T-helper 2 cell treated with Interferon-gamma antibody and Interleukin-4, amounts not matched to agents 100 ng/mL and 5 ng/mL, for 36 hours (primary cell): Measurements from ENCODE around the gene EZR. TPM values are rescaled to one million over a fixed set of nuclear protein-coding genes. Genes with fewer than 3 reads are reported as not detected.

Experiments used
- intact Hi-C: fragments of 100-400 bp; cut with micrococcal nuclease; formaldehyde crosslinking; loops from one replicate; pipeline ENCODE4 v1.15.1; 2023
- total RNA-seq: library from RNA; stranded (reverse); gene quantifications from 2 replicates; pipeline ENCODE4 v1.2.3, GENCODE V29; 2022

Gene EZR
- total RNA-seq, 1 donor from 2014 or later: 252 TPM

DNA sequence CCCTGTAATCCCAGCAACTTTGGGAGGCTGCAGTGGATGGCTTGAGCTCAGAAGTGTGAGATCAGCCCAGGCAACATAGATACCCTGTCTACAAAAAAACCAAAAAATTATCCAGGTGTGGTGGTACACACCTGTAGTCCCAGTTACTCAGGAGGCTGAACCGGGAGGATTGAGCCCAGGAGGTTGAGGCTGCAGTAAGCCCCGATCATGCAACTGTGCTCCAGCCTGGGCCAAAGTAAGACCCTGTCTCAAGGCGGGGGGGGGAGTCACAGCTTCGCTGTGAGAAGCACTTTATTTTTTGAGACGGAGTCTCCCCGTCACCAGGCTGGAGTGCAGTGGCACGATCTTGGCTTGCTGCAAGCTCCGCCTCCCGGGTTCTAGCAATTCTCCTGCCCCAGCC lies 54.2 kb downstream of the EZR start:
- intact Hi-C loops: loop anchor here (5.0 kb wide), 1 partner anchor 48 kb away; no protein-coding TSS in a partner anchor

DNA sequence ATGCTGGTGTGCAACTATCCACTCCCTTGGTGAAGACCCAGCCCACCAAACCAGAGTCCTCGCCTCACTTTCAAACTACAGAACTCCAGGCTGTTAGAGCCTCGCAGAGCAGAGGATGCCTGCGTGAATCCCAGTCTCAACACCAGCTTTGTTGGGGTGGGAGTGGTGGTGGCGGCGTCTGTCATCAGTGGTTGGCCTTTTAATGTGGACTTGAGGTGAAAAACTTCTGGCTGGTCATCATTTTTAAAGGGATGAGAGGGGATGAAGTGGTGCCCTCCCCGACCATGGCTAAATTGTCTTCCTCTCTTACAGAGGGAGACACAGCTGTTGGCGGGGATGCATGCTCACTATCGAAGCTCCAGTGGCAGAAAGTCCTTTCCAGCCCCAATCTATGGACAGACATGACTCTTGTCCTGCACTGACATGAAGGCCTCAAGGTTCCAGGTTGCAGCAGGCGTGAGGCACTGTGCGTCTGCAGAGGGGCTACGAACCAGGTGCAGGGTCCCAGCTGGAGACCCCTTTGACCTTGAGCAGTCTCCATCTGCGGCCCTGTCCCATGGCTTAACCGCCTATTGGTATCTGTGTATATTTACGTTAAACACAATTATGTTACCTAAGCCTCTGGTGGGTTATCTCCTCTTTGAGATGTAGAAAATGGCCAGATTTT lies 54.9 kb downstream of the EZR start:
- intact Hi-C loops: loop anchor here (5.0 kb wide), 1 partner anchor 47 kb away; no protein-coding TSS in a partner anchor

DNA sequence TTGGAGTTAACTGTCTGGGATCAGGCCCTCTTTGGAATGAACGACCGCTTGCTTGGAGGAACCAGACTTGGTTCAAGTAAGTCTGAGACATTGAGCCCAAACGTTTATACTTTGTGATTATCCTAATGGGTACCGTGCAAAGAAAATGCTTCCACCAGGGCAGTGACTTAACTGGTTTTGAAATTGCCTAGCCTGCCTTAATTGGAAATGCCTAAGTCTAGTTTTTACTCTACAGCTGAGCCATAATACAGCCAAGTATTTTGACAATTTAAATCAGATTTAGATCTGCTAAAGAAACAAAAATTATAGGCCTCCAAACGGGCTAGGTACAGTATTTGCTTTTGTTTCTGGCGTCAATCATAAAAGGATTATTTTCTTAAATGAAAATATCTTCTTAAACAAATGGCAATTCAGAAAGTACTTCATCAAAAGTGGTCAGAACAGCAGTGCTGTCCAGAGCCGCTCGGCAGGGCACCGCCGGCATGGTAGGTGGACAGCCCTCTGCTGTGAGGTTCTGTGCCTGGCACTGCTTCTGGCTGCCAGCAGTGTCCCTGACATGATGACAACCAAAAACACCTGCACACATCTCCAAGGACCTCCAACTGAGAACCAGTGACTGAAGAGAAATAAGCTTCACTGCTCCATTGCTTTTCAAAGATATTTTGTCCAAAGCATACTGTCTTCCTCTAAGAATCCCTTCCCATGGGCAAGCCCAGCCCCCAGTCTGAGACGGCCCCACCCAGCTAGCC lies 55.6 kb downstream of the EZR start:
- intact Hi-C loops: loop anchor here (5.0 kb wide), 1 partner anchor 46 kb away; no protein-coding TSS in a partner anchor

DNA sequence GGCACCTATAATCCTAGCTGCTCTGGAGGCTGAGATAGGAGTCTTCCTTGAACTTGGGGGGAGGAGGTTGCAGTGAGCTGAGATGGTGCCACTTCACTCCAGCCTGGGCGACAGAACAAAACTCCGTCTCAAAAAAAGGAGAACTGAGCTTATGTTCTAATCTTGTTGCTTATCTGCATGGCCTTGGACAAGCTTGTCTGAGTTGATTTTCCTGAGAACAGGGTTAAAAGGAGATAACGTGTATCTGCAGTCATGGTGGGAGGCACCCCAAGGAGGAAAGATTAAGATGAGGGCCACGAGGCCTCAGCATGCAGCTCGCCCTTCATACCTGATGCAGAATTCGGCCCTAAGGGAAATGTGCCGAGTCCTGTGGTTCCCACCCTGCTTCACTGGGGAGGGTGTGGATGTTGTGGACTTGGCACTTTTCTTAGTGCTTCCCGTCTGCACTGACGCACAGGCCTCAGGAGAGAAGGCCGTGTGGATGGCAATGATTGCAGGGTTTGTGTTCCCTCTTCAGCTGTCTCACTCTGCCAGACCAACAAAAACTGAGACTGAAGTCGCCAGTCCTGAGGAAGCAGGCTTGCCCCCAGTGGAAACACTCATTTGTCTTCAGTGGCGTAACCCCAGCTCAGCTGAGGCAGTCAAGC lies 56.3 kb downstream of the EZR start:
- intact Hi-C loops: loop anchor here (5.0 kb wide), 1 partner anchor 46 kb away; no protein-coding TSS in a partner anchor

DNA sequence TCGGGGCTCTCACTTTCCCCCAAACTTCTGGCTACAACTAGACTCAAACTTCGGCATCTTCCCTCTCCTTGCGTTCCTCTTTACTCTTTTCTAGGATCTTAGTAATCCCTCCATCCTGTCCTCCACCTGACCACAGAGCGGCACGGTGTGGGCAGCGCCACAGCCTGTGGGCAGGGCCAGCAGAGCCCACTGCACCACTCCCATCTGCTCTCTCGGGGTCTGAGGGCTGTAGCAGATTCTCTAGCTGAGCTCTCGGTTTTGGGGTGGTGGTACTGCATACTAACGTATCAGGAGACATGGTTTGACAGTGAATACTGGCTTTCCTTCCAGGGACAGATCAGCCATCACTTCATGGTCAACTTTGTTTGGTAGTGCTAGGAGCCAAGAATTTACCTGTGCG lies 57.4 kb downstream of the EZR start:
- intact Hi-C loops: loop anchor here (5.0 kb wide), 1 partner anchor 44 kb away; no protein-coding TSS in a partner anchor

DNA sequence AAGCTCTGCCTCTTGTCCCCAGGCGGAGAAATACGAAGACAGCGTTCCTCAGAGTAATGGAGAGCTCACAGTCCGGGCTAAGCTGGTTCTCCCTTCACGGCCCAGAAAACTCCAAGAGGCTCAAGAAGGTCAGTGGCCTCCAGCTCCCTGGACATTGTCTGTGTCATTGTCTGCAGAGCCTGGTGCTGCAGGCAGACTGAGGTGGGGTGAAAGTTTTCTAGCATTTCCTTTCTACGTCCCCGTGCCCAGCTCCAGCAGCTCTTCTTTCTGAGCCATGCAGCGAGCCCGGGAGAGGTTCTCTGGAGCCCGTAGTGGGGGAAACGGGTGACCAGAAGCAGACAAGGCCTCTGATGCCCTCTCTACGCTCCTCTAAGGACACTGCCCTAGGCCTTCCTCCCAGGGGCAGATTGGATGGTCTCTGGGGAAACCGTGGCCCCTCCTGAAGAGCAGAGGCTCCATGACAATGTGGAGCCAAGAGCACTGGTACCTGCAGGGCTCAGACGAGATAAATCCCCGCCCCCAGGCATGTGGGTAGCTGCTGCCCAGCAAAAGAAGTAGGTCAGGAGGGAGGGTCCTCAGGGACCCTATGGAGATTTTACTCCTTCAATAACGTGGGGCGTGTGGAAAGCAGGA lies 58.4 kb downstream of the EZR start:
- intact Hi-C loops: loop anchor here (5.0 kb wide), 1 partner anchor 43 kb away; no protein-coding TSS in a partner anchor

DNA sequence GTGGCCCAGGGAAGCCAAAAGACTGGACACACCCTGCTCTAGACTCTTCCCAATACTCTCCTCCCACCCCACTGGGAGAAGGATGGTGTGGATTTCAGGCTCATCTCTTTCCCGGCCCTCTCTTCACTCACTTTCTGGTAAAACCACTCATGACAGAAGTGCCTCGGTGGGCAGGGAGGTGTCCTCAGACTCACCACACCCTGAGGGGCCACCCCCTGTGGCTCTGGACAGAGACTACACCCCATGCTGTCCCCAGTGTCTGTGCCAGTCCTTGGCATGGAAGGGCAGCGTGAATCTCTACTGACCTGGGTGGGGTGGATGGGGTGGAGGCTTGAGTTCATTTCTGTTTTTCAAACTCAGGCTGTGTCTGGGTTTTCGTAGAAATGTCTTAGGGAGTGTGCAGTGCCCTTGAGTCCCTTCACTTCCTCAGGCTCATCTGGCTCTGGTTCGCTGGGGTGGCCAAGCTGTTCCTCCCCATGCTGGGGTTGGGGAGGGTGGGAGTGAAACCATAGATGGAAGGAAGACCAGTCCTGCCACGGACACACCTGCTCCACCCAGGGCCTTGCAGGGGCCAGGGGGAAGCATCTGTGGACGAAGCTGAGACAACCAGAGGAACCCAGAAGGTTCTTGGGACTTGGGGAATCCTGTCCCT lies 59.1 kb downstream of the EZR start:
- intact Hi-C loops: loop anchor here (5.0 kb wide), 1 partner anchor 43 kb away; no protein-coding TSS in a partner anchor

DNA sequence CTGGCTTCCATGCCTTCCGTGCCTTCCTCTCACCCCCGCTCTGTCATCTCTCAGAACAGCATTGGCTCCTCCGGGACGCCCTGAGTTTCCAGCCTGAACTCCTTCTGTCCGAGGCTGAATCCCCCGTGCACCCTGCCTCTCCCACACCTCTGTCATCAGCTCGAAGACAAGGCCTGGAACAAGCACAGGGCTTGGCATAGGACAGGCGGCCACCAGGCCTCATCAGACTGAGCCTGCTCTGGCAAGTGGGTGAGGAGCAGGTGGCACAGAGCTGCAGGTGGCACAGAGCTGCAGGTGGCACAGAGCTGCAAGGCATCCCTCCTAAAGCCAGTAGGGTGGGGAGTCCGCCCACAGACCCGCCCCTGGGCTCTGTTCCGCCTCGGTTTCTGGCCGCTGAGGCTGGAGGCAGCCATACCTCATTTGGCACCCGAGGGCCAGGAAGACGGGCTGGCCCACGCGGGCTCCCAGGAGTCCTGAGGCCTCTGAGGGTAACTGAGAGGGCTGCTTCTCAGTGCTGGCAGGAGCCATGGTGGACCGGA lies 60.2 kb downstream of the EZR start:
- intact Hi-C loops: no loop called here

DNA sequence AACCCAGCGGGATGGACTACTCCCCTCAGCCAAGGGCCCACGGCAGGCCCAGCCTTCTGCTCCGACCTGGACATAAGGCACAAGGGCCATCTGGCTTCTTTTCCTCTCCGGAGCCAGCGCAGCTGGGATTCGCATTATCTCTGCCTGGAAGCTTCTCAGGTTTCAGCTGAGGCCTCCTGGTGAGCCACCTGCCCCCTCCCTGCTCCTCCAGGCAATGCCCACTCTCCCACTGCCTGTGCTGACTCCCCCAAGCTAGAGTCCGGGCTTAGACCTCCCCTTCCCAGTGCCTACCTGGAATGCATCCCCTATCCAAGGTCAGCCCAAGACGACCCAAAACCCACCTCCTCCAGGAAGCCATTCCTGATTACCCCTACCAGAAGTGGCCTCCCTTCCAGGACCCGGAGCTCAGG lies 60.7 kb downstream of the EZR start:
- intact Hi-C loops: no loop called here

DNA sequence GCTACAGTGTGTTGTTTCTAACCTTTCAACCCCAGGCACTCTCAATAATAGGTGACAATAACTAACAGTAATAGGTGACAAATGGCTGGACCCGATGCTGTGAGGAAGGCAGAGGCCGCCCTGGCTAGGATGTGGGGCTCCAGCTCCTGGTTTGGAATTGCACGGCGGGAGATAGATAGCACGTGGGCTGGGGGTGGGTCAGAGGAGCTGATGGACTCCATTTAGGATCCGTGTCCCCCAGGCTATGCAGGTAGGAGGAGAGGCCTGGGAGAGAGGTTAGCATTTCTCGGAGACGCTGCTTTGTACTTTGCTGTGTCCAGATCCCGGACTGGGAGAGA lies 61.4 kb downstream of the EZR start:
- intact Hi-C loops: no loop called here

DNA sequence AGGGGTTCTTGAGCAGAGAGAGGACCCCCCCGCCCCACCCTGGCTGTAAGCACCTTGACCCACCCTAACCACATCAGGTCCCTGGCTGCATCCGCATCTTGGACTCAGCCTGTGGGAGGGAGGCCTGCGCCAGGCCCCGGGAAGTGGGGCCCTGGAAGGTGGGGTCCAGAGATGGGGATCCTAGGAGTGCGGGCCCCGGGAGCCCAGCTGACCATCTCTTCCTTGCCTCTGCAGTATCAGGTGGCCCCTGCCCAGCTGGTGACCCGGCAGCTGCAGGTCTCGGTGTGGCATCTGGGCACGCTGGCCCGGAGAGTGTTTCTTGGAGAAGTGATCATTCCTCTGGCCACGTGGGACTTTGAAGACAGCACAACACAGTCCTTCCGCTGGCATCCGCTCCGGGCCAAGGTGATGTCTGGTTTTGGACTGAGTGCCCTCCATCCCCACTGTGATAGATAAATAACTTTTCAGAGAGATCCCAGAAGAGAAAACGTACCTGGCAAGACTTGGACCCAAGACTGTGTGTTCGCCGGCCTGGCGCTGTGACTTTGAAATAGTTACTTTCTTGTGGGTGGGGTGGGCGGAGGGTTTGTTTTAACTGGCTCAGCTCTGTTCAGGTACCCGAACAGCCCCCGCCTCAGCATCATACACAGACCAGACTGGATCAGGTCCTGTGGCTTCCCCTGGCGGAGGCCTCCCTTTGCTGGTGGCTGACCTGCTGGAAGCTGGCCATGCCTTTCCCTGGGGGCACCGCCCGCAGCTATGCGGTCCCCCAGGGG lies 62.0 kb downstream of the EZR start:
- intact Hi-C loops: no loop called here

DNA sequence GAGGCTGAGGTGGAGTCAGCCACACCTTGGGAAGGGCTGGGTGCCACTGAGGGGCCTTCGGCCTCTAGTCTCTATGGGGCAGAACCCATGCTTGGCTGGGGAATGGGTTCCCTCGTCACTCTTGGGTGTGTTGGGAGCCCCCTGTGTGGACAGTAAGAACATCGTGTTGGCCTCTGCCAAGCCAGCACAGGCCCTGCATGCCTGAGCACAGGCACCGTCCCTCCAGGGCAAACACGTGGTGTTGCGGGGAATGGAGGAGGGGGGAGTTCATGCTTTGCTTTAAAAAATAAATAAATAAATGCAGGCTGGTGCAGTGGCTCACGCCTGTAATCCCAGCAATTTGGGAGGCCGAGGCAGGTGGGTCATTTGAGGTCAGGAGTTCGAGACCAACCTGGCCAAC lies 63.0 kb downstream of the EZR start:
- intact Hi-C loops: no loop called here

DNA sequence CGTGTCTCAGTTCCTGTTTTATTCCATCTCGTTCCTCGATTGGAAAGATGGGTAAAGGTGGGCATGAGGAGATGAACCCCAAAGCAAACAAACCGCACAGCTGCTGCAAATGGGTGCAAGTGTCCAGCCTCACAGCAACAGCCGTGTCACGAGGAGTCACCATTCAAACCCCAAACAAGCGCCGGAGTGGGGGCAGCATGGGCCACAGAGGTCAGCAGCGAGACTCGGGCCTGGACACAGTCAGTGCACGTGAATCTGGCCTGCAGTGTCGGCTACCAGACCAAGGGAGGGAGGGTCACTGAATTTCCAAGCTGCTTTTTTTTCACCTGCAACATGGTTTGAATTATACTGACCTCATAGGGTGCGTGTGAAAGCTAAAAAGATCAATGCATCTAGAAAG lies 63.5 kb downstream of the EZR start:
- intact Hi-C loops: no loop called here

DNA sequence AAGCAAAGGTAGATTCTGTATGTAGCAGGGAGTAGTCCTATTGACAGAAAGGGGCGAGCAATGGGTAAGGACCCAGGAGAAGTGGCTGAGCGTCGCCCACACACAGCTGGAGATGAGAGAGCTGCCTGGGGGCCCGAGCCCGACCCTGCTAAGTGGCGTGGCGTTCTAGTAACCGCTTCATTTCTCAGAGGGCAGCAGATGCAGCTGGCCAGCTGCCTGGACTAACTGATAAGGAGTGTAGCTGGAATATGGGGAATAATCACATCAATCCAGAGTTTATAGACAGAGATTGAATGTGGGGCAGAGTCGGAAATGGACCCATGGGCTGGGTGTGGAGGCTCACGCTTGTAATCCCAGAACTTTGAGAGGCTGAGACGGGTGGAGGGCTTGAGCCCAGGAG lies 64.4 kb downstream of the EZR start:
- intact Hi-C loops: no loop called here

DNA sequence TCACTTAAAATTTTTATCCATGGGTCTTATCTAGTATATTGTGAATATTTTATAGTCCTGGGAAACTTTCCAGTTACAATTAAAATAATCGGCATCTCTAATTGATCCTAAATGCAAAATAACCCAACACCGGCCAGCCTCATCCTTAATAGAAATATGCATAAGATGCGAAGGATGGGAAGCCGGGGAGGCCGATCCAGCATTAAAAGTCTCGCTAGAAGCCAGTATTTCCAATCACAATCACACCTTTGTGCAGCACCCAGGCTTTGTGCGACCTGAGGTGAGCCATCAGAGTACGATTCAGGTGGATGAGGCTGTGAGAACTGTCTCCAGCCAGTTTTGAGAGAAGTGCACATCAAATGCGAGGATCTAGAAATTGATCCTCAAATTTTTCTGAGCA lies 65.4 kb downstream of the EZR start:
- intact Hi-C loops: no loop called here

DNA sequence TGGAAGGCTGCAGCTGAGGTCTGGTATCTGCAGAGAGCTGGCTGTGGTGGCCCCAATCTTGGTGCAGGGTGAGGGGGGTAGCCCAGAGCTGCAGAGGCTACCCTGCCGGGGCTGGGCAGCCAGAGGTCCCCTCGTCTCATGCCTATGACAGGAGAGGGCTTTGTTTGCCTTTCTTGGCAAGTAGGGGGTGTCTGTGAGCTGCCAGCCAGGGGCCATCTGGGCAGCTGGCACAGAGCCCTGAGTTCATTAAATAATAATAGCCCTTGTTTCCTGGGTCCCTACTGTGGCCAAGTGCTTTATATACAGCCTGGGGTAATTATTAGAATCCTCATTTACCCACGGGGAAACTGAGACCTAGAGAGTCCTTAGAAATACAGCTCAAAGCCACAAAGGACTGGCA lies 66.6 kb downstream of the EZR start:
- intact Hi-C loops: no loop called here

DNA sequence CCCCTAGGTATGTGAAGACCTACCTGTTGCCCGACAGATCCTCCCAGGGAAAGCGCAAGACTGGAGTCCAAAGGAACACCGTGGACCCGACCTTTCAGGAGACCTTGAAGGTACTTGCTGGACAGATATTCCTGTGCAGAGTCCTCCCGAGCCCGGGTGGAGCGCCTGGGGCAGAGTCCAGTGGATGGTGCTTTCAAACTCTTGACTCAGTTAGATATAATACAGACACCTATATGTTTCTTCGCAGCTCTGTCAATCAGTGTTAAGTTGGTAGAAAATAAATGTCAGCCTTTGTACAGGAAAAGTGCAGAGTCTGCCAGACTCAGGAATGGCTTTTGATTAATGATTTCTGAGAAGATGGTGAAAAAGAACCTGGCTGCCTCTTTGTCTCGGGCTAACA lies 67.2 kb downstream of the EZR start:
- intact Hi-C loops: no loop called here

DNA sequence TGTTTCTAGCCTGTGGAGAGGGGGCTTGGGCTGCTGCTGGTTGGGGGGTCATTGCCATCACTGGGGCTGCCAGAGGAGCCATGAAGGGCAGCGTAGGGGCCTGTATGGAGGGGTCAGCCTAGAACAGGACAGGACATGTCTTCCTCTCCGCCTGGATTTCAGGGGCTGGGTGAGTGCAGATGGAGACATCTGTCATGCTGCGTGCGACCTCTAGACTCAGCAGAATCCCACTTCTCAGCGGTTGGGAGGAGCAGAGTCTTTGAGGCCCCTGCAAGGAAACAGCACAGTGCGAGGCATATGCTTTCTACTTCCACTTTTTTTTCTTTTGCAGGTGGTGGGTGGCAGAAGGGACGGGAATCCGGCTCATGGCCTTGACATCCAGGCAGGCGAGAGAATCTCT lies 67.9 kb downstream of the EZR start:
- intact Hi-C loops: no loop called here

DNA sequence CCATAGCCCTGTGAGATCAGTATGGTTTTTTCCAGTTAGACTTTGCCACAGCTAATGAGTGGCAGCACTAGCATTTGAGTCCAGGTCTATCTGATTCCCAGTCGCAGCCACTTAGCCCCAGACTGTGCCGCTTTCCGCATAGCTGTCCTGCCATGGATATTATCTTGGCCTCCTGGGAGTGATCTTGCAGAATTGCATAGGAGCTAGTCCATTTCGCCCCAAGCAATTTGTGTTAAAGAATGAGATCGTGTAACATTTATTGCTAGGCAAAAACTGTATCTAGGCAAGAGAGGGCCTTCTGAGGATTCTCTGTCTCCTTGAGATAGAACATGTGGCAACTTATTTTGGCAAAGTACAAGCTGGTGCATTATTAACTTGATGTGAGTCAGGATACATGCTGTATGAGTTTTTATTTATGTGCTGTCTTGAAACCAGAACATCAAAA lies 74.2 kb downstream of the EZR start:
- intact Hi-C loops: no loop called here

DNA sequence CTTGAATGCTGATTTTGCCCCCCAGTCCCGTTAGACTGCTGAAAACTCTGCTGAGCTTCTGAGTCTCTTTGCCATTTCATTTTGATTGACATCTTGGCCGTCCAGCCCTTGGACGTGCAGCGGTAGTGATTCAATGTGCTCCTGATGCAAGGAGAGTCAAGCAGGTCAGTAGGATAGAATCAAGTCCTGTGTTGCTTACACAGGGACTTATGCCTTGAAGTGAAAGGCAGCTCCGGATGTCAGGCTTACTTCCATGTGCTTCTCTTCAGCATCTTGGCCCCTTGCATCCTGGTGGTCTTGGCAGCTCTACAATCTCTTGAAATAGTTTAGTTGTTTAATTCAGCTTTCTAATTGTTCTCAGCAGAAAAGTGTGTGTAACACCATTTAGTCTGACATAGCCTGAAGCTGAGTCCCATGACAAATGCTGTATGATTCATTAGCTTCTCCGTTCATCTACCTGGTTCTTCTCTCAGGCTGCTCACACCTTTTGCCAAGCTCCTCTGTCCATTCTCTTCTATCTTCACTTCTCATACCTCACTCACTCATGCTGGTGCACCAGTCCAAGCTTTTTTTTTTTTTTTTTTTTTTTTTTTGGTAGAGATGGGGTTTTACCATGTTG lies 76.0 kb downstream of the EZR start:
- intact Hi-C loops: no loop called here
